Measurements from ENCODE around the gene ARHGEF26.
A peak's percentile ranks its signal among the peaks of the same experiment; 100 is the strongest.

ARHGEF26 gene

GRCh38 chr3:154275292-154275691 lies 154.1 kb downstream of the ARHGEF26 start:
- DNase-seq = no peak

DNA sequence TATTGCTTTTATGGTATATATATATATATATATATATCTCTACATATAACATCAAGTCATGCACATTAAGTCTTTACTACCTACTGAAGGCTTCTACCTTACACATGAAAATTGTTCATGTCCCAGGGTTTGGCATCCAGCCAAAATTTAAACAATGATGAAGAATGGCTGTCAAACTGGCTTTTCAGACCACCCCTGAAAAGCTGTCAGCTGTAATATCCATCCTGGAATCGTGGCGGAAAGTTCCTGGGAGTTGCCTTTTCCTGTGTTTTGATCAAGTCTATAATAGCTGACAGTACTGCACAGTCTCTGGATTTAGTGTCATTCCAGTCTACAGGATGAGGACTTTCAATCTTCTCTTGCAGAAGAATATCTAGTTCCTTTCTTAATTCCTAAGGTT lies 154.8 kb downstream of the ARHGEF26 start:
- DNase-seq = no peak

GRCh38 chr3:154280161-154280560 lies 159.0 kb downstream of the ARHGEF26 start:
- DNase-seq = no peak

- DNase-seq = no peak
Measured at GRCh38 chr3:154285221-154285620, 164.0 kb downstream of the ARHGEF26 start.

GRCh38 chr3:154290187-154290586 lies 169.0 kb downstream of the ARHGEF26 start:
- no peak for DNase-seq

- no peak for DNase-seq
Measured at GRCh38 chr3:154294016-154294415, 172.8 kb downstream of the ARHGEF26 start.

DNA sequence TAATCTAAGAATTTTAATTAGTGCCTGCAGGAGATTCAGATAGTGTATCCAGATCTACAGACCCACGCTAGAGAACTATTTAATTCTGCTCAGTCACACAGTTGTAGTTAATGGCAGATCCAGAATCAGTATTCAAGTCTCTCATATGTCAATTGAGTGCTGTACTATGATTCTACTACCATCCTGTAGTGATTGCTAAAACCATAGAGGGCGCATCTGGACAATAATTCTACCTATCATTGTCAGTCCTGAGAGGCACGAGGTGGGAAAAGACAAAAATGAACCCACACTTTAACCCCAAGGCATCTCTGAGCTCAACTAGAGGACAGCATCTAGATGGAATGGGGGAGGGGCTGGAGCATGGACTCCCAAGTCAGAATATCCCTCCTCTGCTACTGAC lies 180.4 kb downstream of the ARHGEF26 start:
- no peak for DNase-seq

GRCh38 chr3:154304116-154304786 lies 183.1 kb downstream of the ARHGEF26 start:
- DNase-seq = peak; percentile 34

DNA sequence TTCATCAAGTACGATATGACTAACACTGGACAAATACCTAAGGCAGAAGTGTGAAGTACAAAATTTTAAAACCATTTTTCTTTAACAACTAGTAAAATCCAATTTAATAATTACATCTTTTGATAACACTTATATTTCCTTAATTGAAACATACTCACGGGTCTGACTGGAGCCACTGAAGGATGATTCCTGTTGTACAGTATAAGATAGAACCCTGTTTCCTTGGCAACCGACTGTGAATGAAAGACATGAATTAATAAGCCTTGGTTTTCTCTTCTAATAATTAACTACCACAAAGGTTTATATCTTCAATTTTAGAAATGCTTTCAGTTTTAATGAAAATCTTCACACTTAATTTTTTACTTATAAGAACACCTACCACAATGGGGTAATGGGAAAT lies 183.7 kb downstream of the ARHGEF26 start:
- no peak for DNase-seq

- no peak for DNase-seq
Measured at GRCh38 chr3:154307363-154307762, 186.2 kb downstream of the ARHGEF26 start.
